Myocyte (in vitro differentiated cells): ENCODE measurements around the gene PLEKHG3. TPM values are rescaled to one million over a fixed set of nuclear protein-coding genes. Genes with fewer than 3 reads are reported as not detected.
"Not testable (repeated sequence)": the region's sequence is repeated elsewhere in the genome, so short reads cannot be mapped to it uniquely, and the experiment has no call there.

Experiments used
- DNase-seq: peaks from one replicate; pipeline ENCODE4 v3.0.0-alpha.2; 2012; ENCODE audit warnings: low read depth
- total RNA-seq: library from RNA; depleted of rRNA; stranded (reverse); fragments of >200 nt; gene quantifications from 2 replicates; pipeline ENCODE4 v1.2.3, GENCODE V29; 2014

Gene PLEKHG3
- total RNA-seq, 1 donor from 2014 or later, result 5.2 TPM

GRCh38 chr14:64688031-64688430 is 16.2 kb upstream of the PLEKHG3 start:
- no peak for DNase-seq

DNA sequence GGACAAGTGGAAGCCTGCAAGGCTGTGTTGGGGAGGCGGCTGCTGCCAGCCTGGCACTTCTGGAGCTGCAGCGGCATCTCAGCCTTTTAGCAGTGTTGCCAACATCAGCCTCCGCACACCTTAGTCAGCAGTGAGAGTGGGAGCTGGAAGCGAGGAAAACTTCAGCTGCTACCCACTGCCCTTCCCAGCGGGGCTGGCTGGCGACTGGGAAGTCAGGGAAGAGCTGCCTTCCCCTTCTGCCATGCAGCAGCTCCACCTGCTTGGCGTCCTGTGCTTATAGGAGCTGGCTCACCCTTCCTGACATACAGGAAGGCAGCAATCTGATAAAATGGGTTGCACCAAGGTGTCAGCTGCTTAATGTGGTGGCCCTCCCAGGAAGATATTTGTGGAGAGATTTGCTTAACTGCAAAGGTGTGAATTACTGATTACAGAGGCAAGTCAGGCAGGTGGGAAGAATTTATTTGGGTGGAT is 15.4 kb upstream of the PLEKHG3 start:
- DNase-seq, result no peak

DNA sequence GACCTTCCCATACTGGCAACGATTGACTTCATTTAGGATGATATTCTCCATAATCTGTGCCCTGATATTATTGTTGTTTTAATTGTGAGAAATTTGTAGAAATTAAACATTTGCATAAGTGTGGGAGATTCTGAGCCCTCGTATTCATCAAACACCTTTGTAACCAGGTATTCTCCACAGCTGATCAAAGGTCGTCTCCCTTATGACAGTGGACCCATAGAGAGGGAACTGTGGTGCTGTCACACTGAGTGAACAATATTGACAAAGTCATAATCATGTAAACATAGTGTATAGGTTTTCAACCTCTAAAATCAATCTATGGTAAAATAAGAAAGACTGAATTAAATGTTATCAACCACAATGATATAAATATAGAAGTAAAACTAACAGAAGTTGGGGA is 14.9 kb upstream of the PLEKHG3 start:
- no peak for DNase-seq

DNA sequence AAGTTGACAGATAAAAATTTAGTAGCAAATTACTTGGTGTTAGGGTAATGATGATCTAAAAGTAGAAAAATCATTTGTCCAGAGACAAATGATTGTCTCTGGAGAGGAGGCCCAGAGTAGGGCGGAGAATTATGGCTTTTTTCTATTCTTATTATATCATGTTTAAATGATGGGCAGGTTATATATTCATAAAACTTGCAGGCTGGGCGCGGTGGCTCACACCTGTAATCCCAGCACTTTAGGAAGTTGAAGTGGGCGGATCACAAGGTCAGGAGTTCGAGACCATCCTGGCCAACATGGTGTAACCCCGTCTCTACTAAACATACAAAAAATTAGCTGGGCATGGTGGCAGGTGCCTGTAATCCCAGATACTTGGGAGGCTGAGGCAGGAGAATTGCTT is 13.6 kb upstream of the PLEKHG3 start:
- not testable (repeated sequence) for DNase-seq

- DNase-seq, result no peak
These were observed 12.8 kb upstream of the PLEKHG3 start for GRCh38 chr14:64691376-64691775.

DNA sequence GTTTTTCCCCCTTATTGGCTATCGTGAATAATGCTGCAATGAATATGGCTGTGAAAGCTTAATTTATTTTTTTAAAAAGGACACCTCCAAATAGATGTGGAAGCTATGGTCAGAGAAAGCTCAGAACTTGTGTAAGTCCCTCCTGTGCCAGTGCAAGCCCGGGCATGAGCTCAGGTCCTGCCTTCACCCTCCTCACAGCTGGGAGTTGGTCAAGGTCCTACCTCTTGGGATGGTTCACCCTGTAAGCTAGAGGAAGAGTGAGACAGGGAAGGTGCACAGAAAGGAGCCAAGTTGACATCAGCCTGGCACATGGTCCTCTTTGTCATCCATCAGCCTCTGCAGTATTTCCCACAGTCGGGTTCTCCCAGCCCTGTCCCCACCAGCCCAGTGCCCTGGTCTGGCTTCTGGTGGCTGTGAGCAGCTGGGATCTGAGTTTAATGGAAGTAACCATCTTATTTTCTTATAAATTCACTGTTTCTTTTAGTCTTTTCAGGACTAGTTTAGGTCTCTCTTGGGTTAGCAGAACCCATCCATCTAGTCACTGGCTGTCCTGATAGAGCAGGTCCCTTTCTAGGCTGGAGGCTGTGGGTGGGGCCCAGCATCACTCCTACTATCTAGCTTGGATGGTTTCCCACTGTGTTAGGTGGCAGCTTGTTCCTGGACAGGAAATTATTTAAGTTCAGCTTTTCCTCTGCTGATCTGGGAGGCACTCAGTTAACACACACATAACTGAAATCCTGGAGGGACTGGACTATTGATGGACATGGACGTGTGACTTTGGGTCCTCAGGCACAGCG is 11.8 kb upstream of the PLEKHG3 start:
- DNase-seq, result no peak

GRCh38 chr14:64692986-64693809 is 11.0 kb upstream of the PLEKHG3 start:
- no peak for DNase-seq

DNA sequence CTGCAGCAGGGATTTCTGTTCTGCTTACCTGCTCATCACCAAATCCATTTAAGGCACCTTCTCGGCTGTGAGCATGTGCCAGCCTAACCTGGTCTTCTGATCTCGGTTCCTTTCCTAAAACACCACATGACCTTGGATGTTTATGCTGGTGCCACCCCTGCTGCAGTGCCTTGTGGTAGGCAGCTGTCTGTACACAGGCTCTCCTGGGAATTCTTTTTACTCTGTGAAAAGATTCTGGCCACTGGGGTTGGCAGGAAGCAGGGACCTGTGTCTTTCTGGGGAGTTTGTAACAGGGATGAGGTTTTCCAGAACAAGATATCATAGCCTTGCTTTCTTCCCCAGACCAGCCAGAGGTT is 10.4 kb upstream of the PLEKHG3 start:
- no peak for DNase-seq

DNA sequence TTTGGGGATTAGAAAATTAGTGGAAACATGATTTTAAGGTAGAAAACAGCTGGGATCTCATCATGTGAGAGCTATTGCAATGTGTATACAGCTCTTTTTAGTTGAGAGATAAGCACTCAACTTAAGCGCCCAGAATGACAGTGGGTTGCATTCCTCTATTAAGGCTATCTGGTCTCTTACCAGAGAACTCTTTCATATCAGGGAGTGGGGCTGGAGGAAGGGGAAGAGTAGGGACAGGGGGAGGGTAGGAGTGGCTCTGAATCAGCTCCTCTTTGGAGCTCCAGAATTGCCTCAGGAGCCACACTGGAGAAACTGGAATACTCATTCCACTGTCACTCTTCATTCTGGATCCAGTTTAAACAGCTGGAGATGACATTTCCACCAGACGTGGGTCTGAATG is 9.2 kb upstream of the PLEKHG3 start:
- DNase-seq, result no peak

DNA sequence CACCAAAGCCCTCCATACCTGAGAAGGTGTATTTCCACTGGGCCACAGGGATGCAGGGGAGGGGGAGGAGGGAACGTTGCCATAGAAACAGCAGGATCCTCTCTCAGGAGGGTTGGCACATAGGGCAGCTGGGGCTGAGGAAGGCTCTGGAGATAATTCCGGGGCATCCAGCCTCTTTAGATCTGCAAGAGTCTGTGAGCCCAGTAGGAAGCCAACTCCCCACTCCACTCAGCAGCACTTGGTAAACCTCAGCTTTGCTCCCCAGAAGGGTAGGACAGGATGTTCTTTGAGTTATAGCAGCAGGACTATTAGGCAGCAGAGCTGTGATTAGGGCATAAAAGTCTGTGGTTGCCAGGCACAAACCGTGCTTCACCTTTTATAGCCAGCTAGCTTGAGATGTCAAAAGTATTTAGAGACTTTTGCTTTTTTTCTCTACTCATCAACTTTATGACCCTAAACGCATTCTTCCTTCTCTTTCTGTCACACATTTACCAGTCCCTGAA is 7.8 kb upstream of the PLEKHG3 start:
- DNase-seq, result no peak

DNA sequence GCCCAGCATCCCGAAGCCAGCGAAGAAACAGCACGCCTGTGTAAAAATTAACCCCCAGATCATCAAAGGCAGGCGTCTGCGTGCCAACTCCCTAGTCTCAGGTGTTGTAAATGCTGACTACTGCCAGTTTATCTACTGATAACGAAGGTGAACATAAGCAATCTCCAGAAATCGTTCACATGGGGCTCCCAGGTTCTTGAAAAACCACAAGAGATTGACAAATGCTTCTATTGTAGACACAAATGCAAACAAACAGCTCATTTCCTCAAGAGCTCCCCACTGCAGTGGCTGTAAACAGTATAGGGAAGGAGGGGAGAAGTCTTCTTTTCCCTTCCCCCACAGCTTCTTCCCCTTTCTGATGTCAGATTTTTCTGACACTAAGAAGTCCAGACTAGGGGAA is 5.3 kb upstream of the PLEKHG3 start:
- DNase-seq, result no peak

GRCh38 chr14:64700290-64700689 is 3.9 kb upstream of the PLEKHG3 start:
- no peak for DNase-seq

GRCh38 chr14:64700894-64701293 is 3.3 kb upstream of the PLEKHG3 start:
- no peak for DNase-seq

DNA sequence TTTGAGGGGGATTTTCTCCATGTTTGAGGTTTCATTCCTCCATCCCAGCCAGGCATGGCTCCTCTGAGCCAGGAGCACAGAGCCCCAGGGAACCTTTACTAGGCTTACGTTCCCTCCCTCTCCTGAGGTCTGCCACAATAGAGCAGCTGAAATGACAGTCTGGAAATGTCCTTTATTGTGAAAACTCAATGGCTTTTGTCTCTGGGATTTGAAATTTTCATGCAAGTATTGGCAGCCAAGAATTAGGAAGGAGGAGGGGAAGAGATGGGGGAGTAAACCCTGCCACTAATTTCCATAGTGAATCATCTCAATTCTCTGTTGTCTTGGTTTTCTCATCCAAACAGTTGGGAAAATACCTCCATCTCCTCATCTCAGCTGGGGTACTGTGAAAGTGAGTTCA is 2.6 kb upstream of the PLEKHG3 start:
- DNase-seq, result no peak

GRCh38 chr14:64702493-64703394 is 1.5 kb upstream of the PLEKHG3 start:
- DNase-seq, result no peak

GRCh38 chr14:64703395-64704142 is 655 bp upstream of the PLEKHG3 start:
- DNase-seq, result no peak

DNA sequence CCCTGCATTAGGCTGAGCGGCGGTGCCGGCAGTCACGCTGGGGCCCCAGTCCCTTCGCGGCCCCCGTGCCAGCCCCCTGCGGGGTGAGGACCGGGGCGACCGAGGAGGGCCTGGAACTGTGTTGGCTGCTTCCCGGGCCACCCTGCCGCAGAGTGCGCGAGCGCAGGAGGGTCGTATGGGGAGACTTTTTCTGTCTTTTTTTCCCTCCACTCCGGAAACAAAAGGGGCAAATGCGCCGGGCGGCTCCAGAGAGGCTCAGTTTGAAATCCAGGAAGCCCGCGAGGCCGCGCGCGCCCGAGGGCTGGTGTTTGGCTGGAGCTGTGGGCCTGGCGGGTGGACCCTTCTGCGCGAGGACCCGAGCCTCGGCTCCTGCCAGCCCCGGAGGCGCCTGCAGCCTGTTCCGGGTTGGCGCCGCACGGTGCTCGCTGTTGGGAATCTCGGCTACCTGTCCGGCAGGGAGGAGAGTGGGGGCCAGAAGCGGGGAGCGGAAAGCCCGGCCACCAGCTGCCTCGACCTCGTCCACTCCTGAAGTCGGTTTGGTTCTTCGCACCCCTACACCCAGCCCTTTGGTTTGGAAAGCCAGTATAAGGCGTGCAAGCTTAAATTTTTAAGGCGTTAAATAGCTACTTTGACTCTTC is 638 bp downstream of the PLEKHG3 start:
- DNase-seq, result no peak

- no peak for DNase-seq
These were observed 1.3 kb downstream of the PLEKHG3 start for GRCh38 chr14:64705381-64706118.

GRCh38 chr14:64706119-64706592 is 1.9 kb downstream of the PLEKHG3 start:
- no peak for DNase-seq
